BE2C (cell line): ENCODE measurements around the gene CACHD1.

ENCODE experiments used
- DNase-seq: peaks from one replicate; pipeline ENCODE4 v3.0.0-alpha.2; 2020
- H3K27me3 ChIP-seq: fragments of 250-450 bp; sonication (Bioruptor Pico); 2 replicates; pipeline ENCODE4 v1.5.1; 2020; ENCODE audit warnings: mild to moderate bottlenecking
- H3K36me3 ChIP-seq: fragments of 250-450 bp; sonication (Bioruptor Pico); 2 replicates; pipeline ENCODE4 v1.5.1; 2020; ENCODE audit warnings: mild to moderate bottlenecking
- H3K4me1 ChIP-seq: fragments of 250-450 bp; sonication (Bioruptor Pico); 2 replicates; pipeline ENCODE4 v1.5.1; 2020
- H3K4me3 ChIP-seq: 2 replicates; pipeline ENCODE4 v1.5.1; 2011; ENCODE audit warnings: low read depth, low read length
- H3K9me3 ChIP-seq: fragments of 250-450 bp; sonication (Bioruptor Pico); 2 replicates; pipeline ENCODE4 v1.5.1; 2020
- TF ChIP-seq, protein P1 (sequence below): IDR thresholded peaks from 2 replicates; pipeline ENCODE4 v1.5.1; 2012; ENCODE audit warnings: mild to moderate bottlenecking, low read depth, low read length

Gene CACHD1

DNA sequence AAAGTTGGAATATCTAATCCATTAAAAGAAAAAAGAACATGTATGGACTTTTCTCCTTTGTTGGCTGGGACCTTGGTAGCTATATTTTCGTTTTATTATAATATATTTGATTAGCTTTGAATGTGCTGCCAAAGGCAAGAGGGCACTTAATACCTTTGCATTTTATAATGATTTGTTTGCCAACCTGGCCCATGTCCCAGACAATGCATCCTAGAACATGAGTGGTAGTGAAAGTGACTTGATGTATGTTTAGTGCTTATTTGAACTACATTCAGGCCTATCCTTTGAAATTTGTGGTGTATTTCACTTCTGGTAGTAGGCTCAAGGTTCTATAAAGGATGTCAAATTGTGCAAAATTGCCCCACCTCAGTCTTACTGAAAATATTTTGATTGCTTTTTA is 25.9 kb downstream of the CACHD1 start:
- H3K4me3 ChIP-seq: no peak overlapping the region
- no peaks in the 10 kb centered on the region for H3K27me3 ChIP-seq
- TF ChIP-seq, protein P1, sequence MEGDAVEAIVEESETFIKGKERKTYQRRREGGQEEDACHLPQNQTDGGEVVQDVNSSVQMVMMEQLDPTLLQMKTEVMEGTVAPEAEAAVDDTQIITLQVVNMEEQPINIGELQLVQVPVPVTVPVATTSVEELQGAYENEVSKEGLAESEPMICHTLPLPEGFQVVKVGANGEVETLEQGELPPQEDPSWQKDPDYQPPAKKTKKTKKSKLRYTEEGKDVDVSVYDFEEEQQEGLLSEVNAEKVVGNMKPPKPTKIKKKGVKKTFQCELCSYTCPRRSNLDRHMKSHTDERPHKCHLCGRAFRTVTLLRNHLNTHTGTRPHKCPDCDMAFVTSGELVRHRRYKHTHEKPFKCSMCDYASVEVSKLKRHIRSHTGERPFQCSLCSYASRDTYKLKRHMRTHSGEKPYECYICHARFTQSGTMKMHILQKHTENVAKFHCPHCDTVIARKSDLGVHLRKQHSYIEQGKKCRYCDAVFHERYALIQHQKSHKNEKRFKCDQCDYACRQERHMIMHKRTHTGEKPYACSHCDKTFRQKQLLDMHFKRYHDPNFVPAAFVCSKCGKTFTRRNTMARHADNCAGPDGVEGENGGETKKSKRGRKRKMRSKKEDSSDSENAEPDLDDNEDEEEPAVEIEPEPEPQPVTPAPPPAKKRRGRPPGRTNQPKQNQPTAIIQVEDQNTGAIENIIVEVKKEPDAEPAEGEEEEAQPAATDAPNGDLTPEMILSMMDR: no peak
- DNase-seq: no peak
- H3K4me1 ChIP-seq: no peaks in the 10 kb centered on the region
- no peaks in the 10 kb centered on the region for H3K9me3 ChIP-seq
- H3K36me3 ChIP-seq: no peaks in the 10 kb centered on the region

DNA sequence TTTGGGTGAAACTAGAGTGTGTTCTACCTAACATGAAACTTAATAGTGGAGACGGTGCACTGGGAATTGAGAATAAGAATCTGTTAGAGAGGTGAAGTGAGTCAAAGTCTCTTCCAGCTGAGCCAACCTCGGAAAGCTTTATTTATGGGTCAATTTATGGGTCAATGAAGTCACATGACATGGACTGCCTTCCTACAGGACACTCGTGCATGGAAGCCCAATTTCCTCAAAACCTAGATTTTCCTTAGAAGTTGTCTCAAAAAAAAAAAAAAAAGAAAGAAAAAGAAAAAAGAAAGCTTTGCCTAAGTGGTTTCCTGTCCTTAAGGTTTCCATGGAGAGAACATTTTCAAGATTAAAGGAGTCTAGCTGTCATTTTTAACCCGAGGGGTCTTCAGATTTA is 26.7 kb downstream of the CACHD1 start:
- Histone ChIP-seq H3K4me1 (no peaks in the 10 kb centered on the region), H3K36me3 (no peaks in the 10 kb centered on the region), H3K27me3 (no peaks in the 10 kb centered on the region), H3K4me3 (no peak overlapping the region), H3K9me3 (no peaks in the 10 kb centered on the region)
- TF ChIP-seq, protein P1: no peak
- DNase-seq: no peak

- no peaks in the 10 kb centered on the region for H3K36me3 ChIP-seq
- no peak for DNase-seq
- TF ChIP-seq, protein P1: no peak
- H3K4me3 ChIP-seq: no peak overlapping the region
- H3K4me1 ChIP-seq: no peaks in the 10 kb centered on the region
- H3K9me3 ChIP-seq: no peaks in the 10 kb centered on the region
- no peaks in the 10 kb centered on the region for H3K27me3 ChIP-seq
These were observed 27.4 kb downstream of the CACHD1 start for GRCh38 chr1:64497088-64497883.

DNA sequence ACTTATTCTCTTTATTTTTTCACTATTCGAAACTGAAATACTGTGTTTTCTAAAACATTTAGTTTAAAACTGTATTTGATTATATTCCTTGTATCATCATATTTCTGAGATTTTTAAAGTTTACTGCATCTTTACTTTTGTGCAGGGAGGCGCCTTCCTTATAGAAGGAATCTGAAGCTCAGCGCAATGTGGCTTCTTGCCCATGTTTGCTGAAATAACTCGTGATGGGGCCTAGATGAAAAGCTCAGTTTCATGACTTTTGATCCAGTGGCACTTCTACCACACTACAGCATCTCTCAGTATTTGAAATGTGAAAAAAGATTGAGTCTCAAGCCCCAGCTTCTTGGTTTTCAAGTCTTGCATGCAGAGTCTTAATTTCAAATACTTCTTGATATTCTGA is 28.4 kb downstream of the CACHD1 start:
- no peak for DNase-seq
- no peak overlapping the region for H3K4me3 ChIP-seq
- no peaks in the 10 kb centered on the region for H3K9me3 ChIP-seq
- no peaks in the 10 kb centered on the region; the same call in 1 of the 2 replicates for H3K4me1 ChIP-seq
- TF ChIP-seq, protein P1: no peak
- no peaks in the 10 kb centered on the region for H3K36me3 ChIP-seq
- no peaks in the 10 kb centered on the region for H3K27me3 ChIP-seq

GRCh38 chr1:64499011-64499410 is 29.1 kb downstream of the CACHD1 start:
- no peaks in the 10 kb centered on the region; the same call in 1 of the 2 replicates for H3K4me1 ChIP-seq
- no peak for DNase-seq
- no peak overlapping the region for H3K4me3 ChIP-seq
- H3K9me3 ChIP-seq: no peaks in the 10 kb centered on the region
- no peaks in the 10 kb centered on the region for H3K27me3 ChIP-seq
- no peaks in the 10 kb centered on the region for H3K36me3 ChIP-seq
- TF ChIP-seq, protein P1: no peak

GRCh38 chr1:64499966-64500365 is 30.0 kb downstream of the CACHD1 start:
- no peak overlapping the region for H3K4me3 ChIP-seq
- DNase-seq: no peak

More at GRCh38 chr1:64499966-64500365, 30.0 kb downstream of the CACHD1 start:
- Histone ChIP-seq H3K4me1 (no peaks in the 10 kb centered on the region; the same call in 1 of the 2 replicates), H3K27me3 (no peaks in the 10 kb centered on the region), H3K36me3 (no peaks in the 10 kb centered on the region), H3K9me3 (no peaks in the 10 kb centered on the region)
- TF ChIP-seq, protein P1: no peak
